ENCODE results near the gene ZNF529.

DNA sequence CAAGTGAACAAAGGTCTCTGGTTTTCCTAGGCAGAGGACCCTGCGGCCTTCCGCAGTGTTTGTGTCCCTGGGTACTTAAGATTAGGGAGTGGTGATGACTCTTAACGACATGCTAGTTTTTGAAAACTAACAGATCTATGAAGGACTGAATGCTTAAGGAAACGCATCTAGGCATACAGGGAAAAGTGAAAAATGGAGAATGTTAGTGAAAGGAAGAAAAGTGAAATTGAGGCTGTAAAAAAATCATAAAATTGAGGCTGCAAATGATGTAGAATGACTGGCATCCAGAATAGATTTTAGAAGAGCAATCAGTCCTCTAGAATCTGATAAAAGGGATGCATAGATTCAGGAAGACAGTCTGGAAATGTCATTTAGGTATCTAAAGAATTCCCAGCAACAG is 48.5 kb downstream of the ZNF529 start:
- TF ChIP-seq, protein P1, sequence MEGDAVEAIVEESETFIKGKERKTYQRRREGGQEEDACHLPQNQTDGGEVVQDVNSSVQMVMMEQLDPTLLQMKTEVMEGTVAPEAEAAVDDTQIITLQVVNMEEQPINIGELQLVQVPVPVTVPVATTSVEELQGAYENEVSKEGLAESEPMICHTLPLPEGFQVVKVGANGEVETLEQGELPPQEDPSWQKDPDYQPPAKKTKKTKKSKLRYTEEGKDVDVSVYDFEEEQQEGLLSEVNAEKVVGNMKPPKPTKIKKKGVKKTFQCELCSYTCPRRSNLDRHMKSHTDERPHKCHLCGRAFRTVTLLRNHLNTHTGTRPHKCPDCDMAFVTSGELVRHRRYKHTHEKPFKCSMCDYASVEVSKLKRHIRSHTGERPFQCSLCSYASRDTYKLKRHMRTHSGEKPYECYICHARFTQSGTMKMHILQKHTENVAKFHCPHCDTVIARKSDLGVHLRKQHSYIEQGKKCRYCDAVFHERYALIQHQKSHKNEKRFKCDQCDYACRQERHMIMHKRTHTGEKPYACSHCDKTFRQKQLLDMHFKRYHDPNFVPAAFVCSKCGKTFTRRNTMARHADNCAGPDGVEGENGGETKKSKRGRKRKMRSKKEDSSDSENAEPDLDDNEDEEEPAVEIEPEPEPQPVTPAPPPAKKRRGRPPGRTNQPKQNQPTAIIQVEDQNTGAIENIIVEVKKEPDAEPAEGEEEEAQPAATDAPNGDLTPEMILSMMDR (IDR thresholded peaks at IDR 0.05): no peak
- no peak for TF ChIP-seq POLR2AphosphoS5 (IDR thresholded peaks at IDR 0.05)
